K562 (cell line): ENCODE measurements around the gene COG4. TPM values are rescaled to one million over a fixed set of nuclear protein-coding genes. Genes with fewer than 3 reads are reported as not detected.
A peak's percentile ranks its signal among the peaks of the same experiment; 100 is the strongest.

Experiments
- ATAC-seq: fragments of 200-7000 bp; cut with Tn5 transposase; 3 replicates; pipeline ENCODE4 v1.9.1; 2020; ENCODE audit warnings: moderate library complexity
- BruUV-seq: library from RNA; stranded (reverse); fragments of 400-500 nt; replicated peaks from 2 replicates; lab custom pipeline; 2021; lab: Mats Ljungman, UMichigan
- CTCF ChIA-PET: fragments of 300-600 bp; formaldehyde crosslinking; extraction: SDS; loops from one replicate; lab custom pipeline; 2021; ENCODE audit warnings: low intra/inter-chr PET ratio; lab: Yijun Ruan, JAX
- POLR2A ChIA-PET: fragments of 300-600, 350-650 bp; sonication (Branson Sonifier 250); formaldehyde crosslinking; extraction: SDS; loops from one replicate; lab custom pipeline; 2021; ENCODE audit warnings: antibody characterized with exemption, inconsistent platforms; lab: Yijun Ruan, JAX
- DNase-seq, 4 experiments: peaks; one replicate each; pipeline versions ENCODE4 v3.0.0 to v3.0.0-alpha.2; 2011 to 2018; ENCODE audit warnings: low spot score in 3 of 4, mixed read lengths in 3 of 4; ENCODE audit errors: extremely low read depth in 1 of 4
- FAIRE-seq: peaks from 2 replicates; lab custom pipeline; 2011; peaks lifted over from hg19 to GRCh38; lab: Jason Lieb, UNC
- H2AFZ ChIP-seq: 2 replicates; pipeline ENCODE4 v1.6.0; 2011; ENCODE audit warnings: low read depth, low read length, control low read depth, inconsistent platforms
- H3K27ac ChIP-seq: fragments of 200-600 bp; 3 replicates; pipeline ENCODE4 v1.8.0; 2011; ENCODE audit warnings: low read depth, mild to moderate bottlenecking, control low read depth, inconsistent platforms, low read length, moderate library complexity, mixed read lengths; ENCODE audit errors: extremely low read depth
- H3K27me3 ChIP-seq, 2 experiments: fragments of 300-600 bp in 1 of 2; 2 replicates in 1 of 2; 3 replicates in 1 of 2; pipeline versions ENCODE4 v1.6.0 to v1.8.0; 2011; ENCODE audit warnings: inconsistent platforms in 2 of 2, low read length in 2 of 2, mild to moderate bottlenecking in 1 of 2, mixed read lengths in 1 of 2, moderate library complexity in 1 of 2; ENCODE audit not compliant: control insufficient read depth in 2 of 2, insufficient read depth in 2 of 2
- H3K36me3 ChIP-seq: fragments of 300-600 bp; 3 replicates; pipeline ENCODE4 v1.8.0; 2011; ENCODE audit warnings: mild to moderate bottlenecking, low read length, inconsistent platforms; ENCODE audit not compliant: control insufficient read depth, insufficient read depth
- H3K4me1 ChIP-seq, 2 experiments: fragments of 200-600 bp in 1 of 2; replicated peaks in 1 of 2; 2 replicates in 1 of 2; 3 replicates in 1 of 2; pipeline versions ENCODE4 v1.5.1 to v1.8.0; 2011; ENCODE audit warnings: inconsistent platforms in 2 of 2, low read length in 2 of 2, mild to moderate bottlenecking in 1 of 2, mixed read lengths in 1 of 2, moderate library complexity in 1 of 2; ENCODE audit not compliant: control insufficient read depth in 2 of 2, insufficient read depth in 2 of 2
- H3K4me2 ChIP-seq: 2 replicates; pipeline ENCODE4 v1.6.1; 2011; ENCODE audit warnings: low read length, control low read depth, inconsistent platforms, mixed read lengths; ENCODE audit not compliant: insufficient read depth
- H3K4me3 ChIP-seq: fragments of 200-600 bp; sonication (generic), shearing (Covaris generic); 2 replicates; pipeline ENCODE4 v1.5.1; 2016; ENCODE audit warnings: control low read depth, inconsistent platforms
- H3K79me2 ChIP-seq: fragments of 200-600 bp; 3 replicates; pipeline ENCODE4 v1.8.0; 2011; ENCODE audit warnings: low read length, inconsistent platforms; ENCODE audit not compliant: control insufficient read depth, insufficient read depth
- H3K9ac ChIP-seq, 2 experiments: 2 replicates each; pipeline versions ENCODE4 v1.6.0 to v1.6.1; 2011; ENCODE audit warnings: low read depth in 2 of 2, low read length in 2 of 2, control low read depth in 1 of 2, inconsistent platforms in 1 of 2, mild to moderate bottlenecking in 1 of 2, mixed read lengths in 1 of 2; ENCODE audit not compliant: insufficient read depth in 1 of 2
- H3K9me1 ChIP-seq: one replicate; pipeline ENCODE4 v1.6.0; 2011; ENCODE audit warnings: inconsistent platforms, mild to moderate bottlenecking, low read length, moderate library complexity; ENCODE audit not compliant: control insufficient read depth, insufficient read depth
- H3K9me3 ChIP-seq: replicated peaks from 2 replicates; pipeline ENCODE4 v1.5.1; 2011; ENCODE audit warnings: low read depth, low read length, inconsistent platforms; ENCODE audit not compliant: control insufficient read depth, insufficient read depth
- H4K20me1 ChIP-seq: replicated peaks from 2 replicates; pipeline ENCODE4 v1.6.1; 2011; ENCODE audit warnings: low read length, inconsistent platforms, mixed read lengths; ENCODE audit not compliant: control insufficient read depth, insufficient read depth
- ATF6 ChIP-seq: sonication (generic); formaldehyde crosslinking; IDR thresholded peaks from 2 replicates; pipeline ENCODE4 v1.4.0; 2020; ENCODE audit warnings: mild to moderate bottlenecking, missing genetic modification reagents
- CSDE1 ChIP-seq, 2 experiments: fragments of 450-650 bp; IDR thresholded peaks; 2 replicates each; pipeline ENCODE4 v1.6.1; 2016; ENCODE audit warnings: mild to moderate bottlenecking in 1 of 2
- DACH1 ChIP-seq: fragments of 450-650 bp; IDR thresholded peaks from 2 replicates; pipeline ENCODE4 v1.6.1; 2018; ENCODE audit not compliant: partially characterized antibody
- ERF ChIP-seq: fragments of 450-650 bp; formaldehyde crosslinking; IDR thresholded peaks from 2 replicates; pipeline ENCODE4 v1.4.0; 2020; ENCODE audit warnings: mild to moderate bottlenecking, mixed read lengths
- GABPA ChIP-seq: fragments of 200-800 bp; sonication (Bioruptor generic); conservative IDR thresholded peaks from 2 replicates; pipeline ENCODE4 v1.6.1; 2016; ENCODE audit warnings: low read depth, missing genetic modification characterization, missing compliant biosample characterization
- KDM1A ChIP-seq, 2 experiments: fragments of 450-650 bp; IDR thresholded peaks; 2 replicates each; pipeline ENCODE4 v1.6.1; 2016; ENCODE audit warnings: mild to moderate bottlenecking in 2 of 2
- MAFK ChIP-seq: IDR thresholded peaks from 2 replicates; pipeline ENCODE4 v1.6.1; 2011; ENCODE audit warnings: low read length, improper control_type of control experiment
- RBFOX2 ChIP-seq: fragments of 200-400 bp; formaldehyde crosslinking; IDR thresholded peaks from 2 replicates; pipeline ENCODE4 v1.6.1; 2017; ENCODE audit warnings: low read depth, mild to moderate bottlenecking, low read length, moderate library complexity
- RNF2 ChIP-seq: sonication (generic); IDR thresholded peaks from 2 replicates; pipeline ENCODE4 v1.6.1; 2016
- SMARCC2 ChIP-seq: fragments of 450-650 bp; IDR thresholded peaks from 2 replicates; pipeline ENCODE4 v1.6.1; 2017; ENCODE audit warnings: antibody characterized with exemption, moderate library complexity, mild to moderate bottlenecking, low read depth
- TAL1 ChIP-seq: fragments of 450-650 bp; IDR thresholded peaks from 2 replicates; pipeline ENCODE4 v1.6.1; 2016; ENCODE audit warnings: mild to moderate bottlenecking
- TBL1XR1 ChIP-seq, 2 experiments: IDR thresholded peaks; 2 replicates each; pipeline ENCODE4 v1.6.1; 2012; ENCODE audit warnings: improper control_type of control experiment in 2 of 2, low read length in 2 of 2, mild to moderate bottlenecking in 1 of 2
- XRCC5 ChIP-seq: fragments of 200-400 bp; formaldehyde crosslinking; IDR thresholded peaks from 2 replicates; pipeline ENCODE4 v1.6.1; 2017; ENCODE audit warnings: low read depth, mild to moderate bottlenecking, low read length
- ZKSCAN1 ChIP-seq: fragments of 150-350 bp; IDR thresholded peaks from 2 replicates; pipeline ENCODE4 v1.6.1; 2016; ENCODE audit warnings: low read depth, low read length
- ZNF695 ChIP-seq: fragments of 450-650 bp; formaldehyde crosslinking; IDR thresholded peaks from 2 replicates; pipeline ENCODE4 v1.4.0; 2020; ENCODE audit warnings: mild to moderate bottlenecking, moderate library complexity
- WGBS: fragments of 100-300 bp; shearing (Covaris generic); methylation state at CpG from one replicate; pipeline ENCODE4 v1.1.6; 2016; ENCODE audit warnings: low coverage, mixed read lengths; ENCODE audit not compliant: insufficient coverage; ENCODE audit errors: missing lambda C conversion rate; 5-methylcytosine and 5-hydroxymethylcytosine counted together
- in situ Hi-C: fragments of 300-500 bp; cut with MboI; formaldehyde crosslinking; loops from 4 replicates; pipeline ENCODE4 v1.15.0; 2018; ENCODE audit warnings: inconsistent platforms, mixed read lengths
- intact Hi-C: fragments of 100-400 bp; cut with micrococcal nuclease; formaldehyde crosslinking; loops from 2 replicates; pipeline ENCODE4 v1.14.2; 2022
- polyA plus RNA-seq, 8 experiments: library from polyadenylated mRNA; depleted of rRNA in 4 of 8; stranded (reverse) in 5 of 8; unstranded in 3 of 8; fragments of >200 nt; fragmentation: Nextera tagmentation in 2 of 8; fragmentation: Illumina TruSeq in 1 of 8; extraction: Ambion mirVana in 2 of 8; extraction: Trizol in 1 of 8; gene quantifications; 2 replicates each; pipeline versions ENCODE4 v1.2.1 to v1.2.3, GENCODE V29; 2011 to 2014; ENCODE audit warnings: inconsistent platforms in 1 of 8, missing spikeins in 1 of 8
- total RNA-seq, 7 experiments: library from RNA; depleted of rRNA in 6 of 7; stranded (reverse); fragments of >200 nt in 6 of 7; fragmentation: Illumina TruSeq in 2 of 7; extraction: Trizol in 2 of 7; gene quantifications; 2 replicates each; pipeline versions ENCODE4 v1.2.1 to v1.2.3, GENCODE V29; 2011 to 2021; ENCODE audit warnings: low replicate concordance in 1 of 7
- TF ChIP-seq, protein P1 (sequence below): IDR thresholded peaks from 3 replicates; pipeline ENCODE4 v1.6.1; 2011; ENCODE audit warnings: borderline replicate concordance, mild to moderate bottlenecking, moderate library complexity; ENCODE audit not compliant: insufficient read length; ENCODE audit errors: extremely low read depth

Gene COG4
- total and polyA plus RNA-seq, 9 of the 15 experiments (the other 6 are each of a cell fraction or from before 2014, with no cell fraction given) = 13.7 to 73.9 (median 44.2) TPM

GRCh38 chr16:70534971-70535370 lies 11.6 kb upstream of the COG4 start:
- H3K27me3 ChIP-seq = no peaks in the 10 kb centered on the region
- H3K36me3 ChIP-seq = peaks cover 98% of the 10 kb centered on the region
- POLR2A ChIA-PET = interaction anchor here (0.6 to 1.6 kb wide), 3 partner anchors 9 to 30 kb away, joined by 3 to 5 read pairs (median 3); no protein-coding TSS in a partner anchor
- H3K79me2 ChIP-seq = peaks cover 90% of the 10 kb centered on the region
- intact Hi-C loops = loop anchor here (5.0 to 10.0 kb wide), 2 partner anchors 37 to 270 kb away; no protein-coding TSS in a partner anchor
- CTCF ChIA-PET = no interaction called here
- FAIRE-seq = peak; percentile 87
- H3K9ac ChIP-seq = no peak overlapping the region
- no peak overlapping the region for H3K27ac ChIP-seq
- no TSS peak for BruUV-seq
- in situ Hi-C loops = loop anchor here (5.0 kb wide), 1 partner anchor 253 kb away; no protein-coding TSS in a partner anchor
- no peak overlapping the region for H2AFZ ChIP-seq
- no peak overlapping the region for H3K4me2 ChIP-seq
- H3K9me1 ChIP-seq = peaks cover 5% of the 10 kb centered on the region
- peak; percentile 59 for ATAC-seq
- H3K4me1 ChIP-seq = peaks cover 0 to 4% of the 10 kb centered on the region in 2 experiments; a peak in 1 of 5 replicates
- peak; percentile 27 to 32 (median 28) for DNase-seq
- no peaks in the 10 kb centered on the region for H3K9me3 ChIP-seq
- 32% methylated on average over 2 of the region's 2 CpGs for WGBS
- H4K20me1 ChIP-seq = peaks cover 28% of the 10 kb centered on the region
- H3K4me3 ChIP-seq = no peak overlapping the region
- TF ChIP-seq GABPA (no peak), RNF2 (no peak), CSDE1 (IDR thresholded peaks at IDR 0.05) (no peak), RBFOX2 (peak; percentile 20; the same call in 1 of the 2 replicates), TAL1 (peak; percentile 61), KDM1A (IDR thresholded peaks at IDR 0.05) (peak in 1 of 2 experiments; percentile 64; a peak in 3 of 4 replicates), TBL1XR1 (IDR thresholded peaks at IDR 0.05; ENCODE audit: low read length in 2 of 2) (no peak), DACH1 (no peak), MAFK (no peak), ZNF695 (no peak), ATF6 (CRISPR knock-in tag) (no peak), XRCC5 (no peak), SMARCC2 (no peak), ERF (CRISPR knock-in tag) (no peak), ZKSCAN1 (no peak)
- TF ChIP-seq, protein P1, sequence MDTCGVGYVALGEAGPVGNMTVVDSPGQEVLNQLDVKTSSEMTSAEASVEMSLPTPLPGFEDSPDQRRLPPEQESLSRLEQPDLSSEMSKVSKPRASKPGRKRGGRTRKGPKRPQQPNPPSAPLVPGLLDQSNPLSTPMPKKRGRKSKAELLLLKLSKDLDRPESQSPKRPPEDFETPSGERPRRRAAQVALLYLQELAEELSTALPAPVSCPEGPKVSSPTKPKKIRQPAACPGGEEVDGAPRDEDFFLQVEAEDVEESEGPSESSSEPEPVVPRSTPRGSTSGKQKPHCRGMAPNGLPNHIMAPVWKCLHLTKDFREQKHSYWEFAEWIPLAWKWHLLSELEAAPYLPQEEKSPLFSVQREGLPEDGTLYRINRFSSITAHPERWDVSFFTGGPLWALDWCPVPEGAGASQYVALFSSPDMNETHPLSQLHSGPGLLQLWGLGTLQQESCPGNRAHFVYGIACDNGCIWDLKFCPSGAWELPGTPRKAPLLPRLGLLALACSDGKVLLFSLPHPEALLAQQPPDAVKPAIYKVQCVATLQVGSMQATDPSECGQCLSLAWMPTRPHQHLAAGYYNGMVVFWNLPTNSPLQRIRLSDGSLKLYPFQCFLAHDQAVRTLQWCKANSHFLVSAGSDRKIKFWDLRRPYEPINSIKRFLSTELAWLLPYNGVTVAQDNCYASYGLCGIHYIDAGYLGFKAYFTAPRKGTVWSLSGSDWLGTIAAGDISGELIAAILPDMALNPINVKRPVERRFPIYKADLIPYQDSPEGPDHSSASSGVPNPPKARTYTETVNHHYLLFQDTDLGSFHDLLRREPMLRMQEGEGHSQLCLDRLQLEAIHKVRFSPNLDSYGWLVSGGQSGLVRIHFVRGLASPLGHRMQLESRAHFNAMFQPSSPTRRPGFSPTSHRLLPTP = no peak
